ENCODE measurements around the gene ISG15. TPM values are rescaled to one million over a fixed set of nuclear protein-coding genes. Genes with fewer than 3 reads are reported as not detected.

ISG15 gene
- total RNA-seq, 4 donors from 2014 or later, result 20.0 to 73.3 (median 33.8) TPM

- TF ChIP-seq, protein P1, sequence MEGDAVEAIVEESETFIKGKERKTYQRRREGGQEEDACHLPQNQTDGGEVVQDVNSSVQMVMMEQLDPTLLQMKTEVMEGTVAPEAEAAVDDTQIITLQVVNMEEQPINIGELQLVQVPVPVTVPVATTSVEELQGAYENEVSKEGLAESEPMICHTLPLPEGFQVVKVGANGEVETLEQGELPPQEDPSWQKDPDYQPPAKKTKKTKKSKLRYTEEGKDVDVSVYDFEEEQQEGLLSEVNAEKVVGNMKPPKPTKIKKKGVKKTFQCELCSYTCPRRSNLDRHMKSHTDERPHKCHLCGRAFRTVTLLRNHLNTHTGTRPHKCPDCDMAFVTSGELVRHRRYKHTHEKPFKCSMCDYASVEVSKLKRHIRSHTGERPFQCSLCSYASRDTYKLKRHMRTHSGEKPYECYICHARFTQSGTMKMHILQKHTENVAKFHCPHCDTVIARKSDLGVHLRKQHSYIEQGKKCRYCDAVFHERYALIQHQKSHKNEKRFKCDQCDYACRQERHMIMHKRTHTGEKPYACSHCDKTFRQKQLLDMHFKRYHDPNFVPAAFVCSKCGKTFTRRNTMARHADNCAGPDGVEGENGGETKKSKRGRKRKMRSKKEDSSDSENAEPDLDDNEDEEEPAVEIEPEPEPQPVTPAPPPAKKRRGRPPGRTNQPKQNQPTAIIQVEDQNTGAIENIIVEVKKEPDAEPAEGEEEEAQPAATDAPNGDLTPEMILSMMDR (IDR thresholded peaks at IDR 0.05; ENCODE audit: low read depth), result no peak
These were observed 7.5 kb upstream of the ISG15 start for GRCh38 chr1:1005774-1006304.

GRCh38 chr1:1006305-1007159 is 6.8 kb upstream of the ISG15 start:
- TF ChIP-seq, protein P1 (IDR thresholded peaks at IDR 0.05; ENCODE audit: low read depth), result no peak

- TF ChIP-seq, protein P1 (IDR thresholded peaks at IDR 0.05; ENCODE audit: low read depth), result no peak
These were observed 1.8 kb upstream of the ISG15 start for GRCh38 chr1:1011396-1011949.

DNA sequence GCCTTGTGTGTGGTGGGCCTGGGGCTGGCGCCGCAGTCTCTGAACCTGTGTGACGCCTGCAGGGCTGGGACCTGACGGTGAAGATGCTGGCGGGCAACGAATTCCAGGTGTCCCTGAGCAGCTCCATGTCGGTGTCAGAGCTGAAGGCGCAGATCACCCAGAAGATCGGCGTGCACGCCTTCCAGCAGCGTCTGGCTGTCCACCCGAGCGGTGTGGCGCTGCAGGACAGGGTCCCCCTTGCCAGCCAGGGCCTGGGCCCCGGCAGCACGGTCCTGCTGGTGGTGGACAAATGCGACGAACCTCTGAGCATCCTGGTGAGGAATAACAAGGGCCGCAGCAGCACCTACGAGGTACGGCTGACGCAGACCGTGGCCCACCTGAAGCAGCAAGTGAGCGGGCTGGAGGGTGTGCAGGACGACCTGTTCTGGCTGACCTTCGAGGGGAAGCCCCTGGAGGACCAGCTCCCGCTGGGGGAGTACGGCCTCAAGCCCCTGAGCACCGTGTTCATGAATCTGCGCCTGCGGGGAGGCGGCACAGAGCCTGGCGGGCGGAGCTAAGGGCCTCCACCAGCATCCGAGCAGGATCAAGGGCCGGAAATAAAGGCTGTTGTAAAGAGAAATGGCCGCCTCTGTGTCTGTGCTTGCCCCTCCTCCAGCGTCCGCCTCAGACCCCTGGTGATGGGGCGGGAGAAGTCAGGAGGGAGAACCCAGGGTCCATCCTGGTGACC is 788 bp downstream of the ISG15 start:
- TF ChIP-seq, protein P1 (IDR thresholded peaks at IDR 0.05; ENCODE audit: low read depth), result no peak

- TF ChIP-seq, protein P1 (IDR thresholded peaks at IDR 0.05; ENCODE audit: low read depth), result no peak
These were observed 1.7 kb downstream of the ISG15 start for GRCh38 chr1:1014799-1015681.

DNA sequence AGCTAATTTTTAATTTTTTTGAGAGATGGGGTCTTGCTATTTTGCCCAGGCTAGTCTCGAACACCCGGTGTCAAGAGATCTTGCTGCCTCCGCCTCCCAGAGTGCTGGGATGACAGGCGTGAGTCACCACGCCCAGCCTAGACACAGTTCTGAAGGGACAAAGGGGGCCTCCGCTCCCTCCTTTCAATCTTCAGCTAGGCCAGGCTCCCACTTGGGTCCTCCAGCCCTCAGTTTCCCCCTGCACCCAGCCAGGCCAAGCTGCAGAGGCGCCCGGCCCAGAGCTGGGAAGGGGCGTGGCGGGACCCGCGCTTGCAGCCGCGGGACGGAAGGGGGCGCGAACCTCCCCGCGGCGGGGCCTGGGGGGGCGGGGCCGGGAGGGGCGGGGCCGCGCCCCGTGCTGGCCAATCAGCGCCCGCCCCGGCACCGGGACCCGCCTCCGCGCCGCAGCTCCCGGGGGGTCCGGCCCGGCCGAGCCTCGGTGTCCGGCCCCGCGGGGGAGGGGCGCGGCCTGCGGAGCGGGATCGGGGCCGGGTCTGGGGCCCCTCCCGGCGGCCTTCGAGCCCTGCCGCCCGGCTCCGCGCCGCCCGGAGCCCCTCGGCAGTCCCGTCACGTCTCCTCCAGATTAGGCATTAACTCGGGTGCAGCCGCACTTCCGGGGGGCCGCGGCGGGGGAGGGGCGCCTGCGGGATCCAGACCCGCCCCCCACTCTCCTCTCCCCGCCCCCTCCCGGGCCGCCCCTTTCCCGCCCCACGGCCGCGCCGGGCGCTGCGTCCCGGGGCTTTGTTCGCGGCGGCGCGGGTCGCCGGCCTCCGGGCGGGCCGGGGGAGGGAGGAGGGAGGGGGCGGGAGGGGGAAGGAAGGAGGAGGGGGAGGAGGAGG is 6.1 kb downstream of the ISG15 start:
- TF ChIP-seq, protein P1 (IDR thresholded peaks at IDR 0.05; ENCODE audit: low read depth), result no peak
